ENCODE data around the gene TMEM50A.
"Not testable (repeated sequence)": the region's sequence is repeated elsewhere in the genome, so short reads cannot be mapped to it uniquely, and the experiment has no call there.

TMEM50A gene

DNA sequence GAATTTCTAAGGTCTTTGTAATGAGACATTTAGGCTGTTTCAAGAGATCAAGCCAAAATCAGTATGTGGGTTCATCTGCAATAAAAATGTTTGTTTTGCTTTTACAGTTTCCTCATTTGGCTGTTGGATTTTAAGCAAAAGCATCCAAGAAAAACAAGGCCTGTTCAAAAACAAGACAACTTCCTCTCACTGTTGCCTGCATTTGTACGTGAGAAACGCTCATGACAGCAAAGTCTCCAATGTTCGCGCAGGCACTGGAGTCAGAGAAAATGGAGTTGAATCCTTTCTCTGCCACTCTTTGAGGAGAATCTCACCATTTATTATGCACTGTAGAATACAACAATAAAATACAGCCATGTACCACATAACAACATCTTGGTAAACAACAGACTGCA, 9.3 kb upstream of the TMEM50A start:
- H3K4me3 ChIP-seq (ENCODE audit: low read length); DNase-seq (ENCODE audit: low read depth, low spot score): not testable (repeated sequence)

GRCh38 chr1:25329336-25329735, 8.8 kb upstream of the TMEM50A start:
- not testable (repeated sequence) for DNase-seq (ENCODE audit: low read depth, low spot score)

DNA sequence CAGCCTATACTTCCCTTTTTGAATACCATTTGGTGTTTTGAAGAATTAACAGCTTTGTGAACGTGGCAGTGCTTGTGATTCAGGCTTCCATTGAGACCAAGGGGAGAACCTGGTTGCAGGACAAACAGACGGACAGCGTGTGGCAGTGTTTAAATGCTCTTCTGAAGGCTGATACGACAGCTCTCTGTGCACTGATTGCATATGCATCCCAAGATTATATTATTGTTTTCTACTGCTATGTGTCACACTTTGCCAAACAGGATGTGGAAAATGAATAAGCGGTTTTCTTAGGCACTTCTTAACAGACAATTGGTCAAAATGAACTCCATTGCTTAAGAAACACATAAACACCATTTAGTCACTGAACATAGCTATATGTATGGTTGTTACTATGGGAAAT, 8.2 kb upstream of the TMEM50A start:
- DNase-seq (ENCODE audit: low read depth, low spot score), result peak; percentile 20
- not testable (repeated sequence) for H3K4me3 ChIP-seq (ENCODE audit: low read length)

More at GRCh38 chr1:25329336-25329735, 8.8 kb upstream of the TMEM50A start:
- H3K4me3 ChIP-seq (ENCODE audit: low read length), result not testable (repeated sequence)

DNA sequence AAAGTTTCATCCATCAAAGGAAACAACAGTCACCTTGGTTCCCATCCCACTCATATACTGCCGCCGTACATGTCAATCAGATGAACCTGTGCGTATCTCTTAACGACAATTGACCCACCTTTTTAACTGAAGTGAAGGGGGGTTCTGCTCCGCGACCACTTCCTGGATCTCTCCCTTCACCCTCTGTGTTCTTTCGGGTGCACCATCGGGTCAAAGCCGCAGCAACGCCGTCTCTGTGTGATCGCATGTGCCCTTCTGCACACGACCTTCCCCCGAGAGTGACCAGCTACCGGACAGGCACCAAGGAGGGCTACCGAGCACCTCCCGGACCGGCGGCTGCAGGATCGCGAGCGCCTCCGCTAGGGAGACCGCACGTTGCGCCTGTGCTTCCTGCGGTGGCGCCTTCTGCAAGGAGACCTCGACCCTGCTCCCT, 1.2 kb upstream of the TMEM50A start:
- peak overlapping the region; percentile 66 for H3K4me3 ChIP-seq (ENCODE audit: low read length)
- peak; percentile 51 for DNase-seq (ENCODE audit: low read depth, low spot score)

GRCh38 chr1:25337483-25338187, 499 bp upstream of the TMEM50A start:
- not testable (repeated sequence) for DNase-seq (ENCODE audit: low read depth, low spot score)

DNA sequence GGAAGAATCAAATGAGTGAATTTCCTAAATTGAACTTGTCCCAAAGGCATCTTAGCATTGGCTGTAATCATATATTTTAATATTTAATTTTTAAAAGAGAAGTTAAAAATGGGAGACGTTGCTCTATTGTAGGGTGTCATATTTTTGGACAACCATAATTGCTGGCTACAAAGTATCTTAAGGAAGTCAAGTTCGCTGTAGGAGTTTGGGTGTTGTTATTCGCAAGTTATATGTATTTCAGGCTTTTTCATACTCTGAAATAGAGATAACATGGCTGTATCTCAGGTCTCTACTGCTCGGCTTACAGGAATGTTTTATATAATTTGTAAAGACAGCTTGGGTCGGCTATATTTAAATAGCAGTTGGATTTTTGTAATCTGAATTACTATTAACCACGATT, 852 bp downstream of the TMEM50A start:
- DNase-seq (ENCODE audit: low read depth, low spot score), result no peak
- H3K4me3 ChIP-seq (ENCODE audit: low read length), result peak overlapping the region; percentile 91

More at GRCh38 chr1:25337483-25338187, 499 bp upstream of the TMEM50A start:
- H3K4me3 ChIP-seq (ENCODE audit: low read length), result peak overlapping the region; percentile 91

DNA sequence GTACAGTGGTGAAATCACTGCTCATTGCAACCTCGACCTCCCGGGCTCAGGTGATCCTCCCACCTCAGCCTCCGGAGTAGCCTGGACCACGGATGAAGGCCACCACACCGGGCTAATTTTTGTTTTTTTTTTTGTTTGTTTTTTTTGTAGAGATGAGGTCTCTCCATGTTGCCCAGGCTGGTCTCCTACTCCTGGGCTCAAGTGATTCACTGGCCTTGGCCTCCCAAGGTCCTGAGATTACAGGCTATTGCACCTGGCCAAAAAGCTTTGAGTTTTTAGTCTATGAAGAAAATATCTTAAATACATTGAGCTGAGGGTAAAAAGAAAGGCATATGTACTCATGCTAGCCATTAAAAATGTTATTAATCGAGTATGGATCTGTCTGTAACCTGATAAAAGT, 3.6 kb downstream of the TMEM50A start:
- no peak overlapping the region for H3K4me3 ChIP-seq (ENCODE audit: low read length)
- no peak for DNase-seq (ENCODE audit: low read depth, low spot score)

DNA sequence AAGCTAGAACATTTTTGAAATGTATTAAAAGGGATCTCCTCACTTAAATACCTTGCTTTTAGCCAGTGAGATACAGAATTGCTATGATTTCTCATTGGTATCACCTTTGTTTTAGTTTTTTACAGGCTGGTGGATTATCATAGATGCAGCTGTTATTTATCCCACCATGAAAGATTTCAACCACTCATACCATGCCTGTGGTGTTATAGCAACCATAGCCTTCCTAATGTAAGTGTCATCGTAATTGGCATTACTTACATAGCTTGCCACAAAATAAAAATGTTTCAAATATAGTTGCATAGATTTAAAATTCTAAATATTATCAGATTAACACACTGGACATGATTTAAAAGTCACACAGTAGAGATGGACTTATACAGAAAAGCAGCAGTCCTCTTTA, 4.7 kb downstream of the TMEM50A start:
- H3K4me3 ChIP-seq (ENCODE audit: low read length), result no peak overlapping the region
- DNase-seq (ENCODE audit: low read depth, low spot score), result no peak

DNA sequence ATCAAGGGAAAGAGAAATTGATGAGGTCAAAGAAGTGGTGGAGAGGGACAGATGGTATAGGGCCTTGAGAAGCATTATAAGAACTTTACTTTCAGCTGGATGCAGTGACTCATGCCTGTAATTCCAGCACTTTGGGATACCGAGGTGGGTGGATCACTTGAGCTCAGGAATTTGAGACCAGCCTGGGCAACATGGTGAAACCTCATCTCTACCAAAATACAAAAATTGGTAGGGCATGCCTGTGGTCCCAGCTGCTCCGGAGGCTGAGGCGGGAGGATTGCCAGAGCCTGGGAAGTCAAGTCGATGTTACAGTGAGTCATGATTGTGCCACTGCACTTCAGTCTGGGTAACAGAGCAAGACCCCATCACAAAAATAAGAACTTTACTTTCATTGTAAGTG, 5.7 kb downstream of the TMEM50A start:
- no peak for DNase-seq (ENCODE audit: low read depth, low spot score)
- H3K4me3 ChIP-seq (ENCODE audit: low read length), result no peak overlapping the region

DNA sequence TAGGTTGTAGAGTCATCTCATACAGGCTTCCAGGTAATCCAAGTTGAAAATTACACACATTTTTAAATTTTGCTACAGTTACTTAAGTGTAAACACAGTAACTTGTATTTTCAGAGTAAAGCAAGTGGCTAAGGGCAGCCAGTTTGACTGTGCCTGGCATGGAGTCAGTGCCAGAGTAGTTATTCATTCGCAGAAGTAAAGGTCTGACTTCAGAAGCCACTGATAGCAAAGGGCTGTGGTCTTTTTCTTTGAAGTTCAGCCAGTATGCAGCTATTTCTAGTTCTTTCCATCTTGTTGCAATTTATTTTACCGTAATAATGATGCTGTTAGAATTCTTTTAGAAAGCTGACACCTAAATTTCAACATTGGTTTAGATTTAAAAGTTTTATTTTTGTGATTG, 9.4 kb downstream of the TMEM50A start:
- no peak overlapping the region for H3K4me3 ChIP-seq (ENCODE audit: low read length)
- DNase-seq (ENCODE audit: low read depth, low spot score), result no peak

- DNase-seq (ENCODE audit: low read depth, low spot score), result no peak
- no peak overlapping the region for H3K4me3 ChIP-seq (ENCODE audit: low read length)
These were observed 11.5 kb downstream of the TMEM50A start for GRCh38 chr1:25349606-25350005.

DNA sequence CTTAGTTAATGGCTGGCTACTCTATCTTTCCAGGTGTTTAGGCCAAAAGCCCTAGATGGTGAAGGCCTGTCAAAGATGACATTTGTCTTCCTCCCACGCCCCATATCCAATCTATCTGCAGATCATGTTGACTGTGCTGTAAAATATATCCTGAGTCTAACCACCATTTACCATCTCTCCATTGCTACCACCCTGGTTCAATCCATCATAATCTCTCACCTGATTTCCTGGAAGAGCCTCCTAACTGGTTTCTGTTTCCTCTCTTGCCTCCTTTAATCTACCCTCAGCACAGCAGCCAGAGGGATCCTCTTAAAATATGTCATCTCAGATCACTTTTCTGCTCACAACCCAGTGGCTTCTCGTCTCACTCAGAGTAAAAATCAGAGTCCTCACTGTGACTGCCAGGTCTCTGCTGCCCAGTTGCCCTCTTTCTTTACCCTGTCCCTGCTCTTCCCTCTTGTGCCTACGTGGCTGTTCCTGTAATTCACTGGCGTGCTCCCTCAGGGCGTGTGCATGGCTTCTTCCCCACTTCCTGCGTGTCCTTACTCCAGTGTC, 17.8 kb downstream of the TMEM50A start:
- no peak for DNase-seq (ENCODE audit: low read depth, low spot score)
- H3K4me3 ChIP-seq (ENCODE audit: low read length), result no peak overlapping the region

DNA sequence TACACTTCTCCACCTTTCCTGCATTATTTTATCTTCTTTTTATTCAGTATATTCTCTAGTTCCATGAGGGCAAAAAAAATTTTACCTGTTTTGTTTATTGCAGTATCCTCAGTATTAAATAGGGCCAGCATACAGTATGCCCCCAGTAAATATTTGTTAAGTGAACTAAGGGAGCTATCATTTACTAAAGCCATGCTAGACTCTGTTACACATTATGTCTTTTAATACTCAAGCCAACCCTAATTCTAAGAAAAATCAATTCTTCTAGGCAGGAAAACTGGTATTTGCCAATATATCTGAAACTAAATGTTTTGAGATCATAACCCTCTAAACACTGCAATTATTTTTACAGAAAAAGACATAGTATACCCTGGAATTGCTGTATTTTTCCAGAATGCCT, 18.3 kb downstream of the TMEM50A start:
- no peak for DNase-seq (ENCODE audit: low read depth, low spot score)

GRCh38 chr1:25356848-25357247, 18.7 kb downstream of the TMEM50A start:
- H3K4me3 ChIP-seq (ENCODE audit: low read length), result no peak overlapping the region
- DNase-seq (ENCODE audit: low read depth, low spot score), result no peak

More for the DNA sequence above, 18.3 kb downstream of the TMEM50A start:
- no peak overlapping the region for H3K4me3 ChIP-seq (ENCODE audit: low read length)

GRCh38 chr1:25360596-25361581, 22.8 kb downstream of the TMEM50A start:
- DNase-seq (ENCODE audit: low read depth, low spot score), result no peak
- no peak overlapping the region for H3K4me3 ChIP-seq (ENCODE audit: low read length)

DNA sequence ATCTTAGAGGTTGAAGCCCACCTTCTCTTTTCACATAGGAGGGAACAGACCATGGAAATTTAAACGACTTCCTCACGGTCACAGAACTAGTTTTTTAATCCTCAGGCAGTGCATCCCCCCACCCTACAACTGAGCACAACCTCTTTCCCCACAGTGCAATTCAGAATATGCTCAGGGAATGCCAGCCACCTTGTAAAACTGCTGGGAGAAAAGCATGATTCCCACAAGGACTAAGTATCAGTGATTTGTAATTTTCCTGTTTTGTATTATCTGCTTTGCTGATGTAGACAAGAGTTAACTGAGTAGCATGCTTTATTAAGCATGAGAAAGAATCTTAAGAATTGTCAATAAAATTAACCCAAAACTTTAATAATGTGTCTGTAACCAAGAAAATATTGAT, 23.8 kb downstream of the TMEM50A start:
- DNase-seq (ENCODE audit: low read depth, low spot score), result no peak
- no peak overlapping the region for H3K4me3 ChIP-seq (ENCODE audit: low read length)

DNA sequence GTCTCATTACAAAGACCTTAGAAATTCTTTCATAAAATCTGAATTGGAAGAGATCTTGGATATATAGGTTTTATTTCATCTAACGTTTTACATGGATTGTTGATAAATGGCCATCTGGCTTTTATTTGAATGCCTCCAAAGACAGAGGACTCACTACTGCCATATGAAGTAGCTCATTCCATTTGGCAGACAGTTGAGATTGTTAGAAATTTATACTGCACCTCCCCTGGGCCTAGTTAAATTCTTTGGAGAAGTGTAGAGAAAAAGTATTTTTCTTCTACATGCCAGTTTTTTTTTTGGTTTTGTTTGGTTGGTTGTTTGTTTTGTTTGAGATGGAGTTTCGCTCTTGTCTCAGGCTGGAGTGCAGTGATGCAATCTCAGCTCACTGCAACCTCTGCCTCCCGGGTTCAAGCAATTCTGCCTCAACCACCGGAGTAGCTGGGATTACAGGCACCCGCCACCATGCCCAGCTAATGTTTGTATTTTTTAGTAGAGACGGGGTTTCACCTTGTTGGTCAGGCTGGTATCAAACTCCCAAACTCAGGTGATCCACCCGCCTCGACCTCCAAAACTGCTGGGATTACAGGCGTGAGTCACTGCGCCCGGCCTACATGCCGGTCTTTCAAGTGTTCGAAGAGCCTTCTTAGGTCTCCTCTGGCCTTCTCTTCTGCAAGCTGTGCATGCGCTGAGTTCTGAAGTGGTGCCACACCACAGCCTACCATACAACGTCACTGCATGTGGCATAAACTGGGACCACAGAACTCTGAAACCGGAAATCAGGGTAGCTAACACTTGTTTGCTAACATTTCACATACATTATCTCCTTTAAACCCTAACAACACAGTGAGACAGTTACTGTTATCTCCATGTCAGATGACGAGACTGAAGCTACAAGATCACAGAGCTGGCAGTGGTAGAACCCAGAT, 24.8 kb downstream of the TMEM50A start:
- not testable (repeated sequence) for H3K4me3 ChIP-seq (ENCODE audit: low read length); DNase-seq (ENCODE audit: low read depth, low spot score)

- DNase-seq (ENCODE audit: low read depth, low spot score), result no peak
- H3K4me3 ChIP-seq (ENCODE audit: low read length), result no peak overlapping the region
These were observed 31.1 kb downstream of the TMEM50A start for GRCh38 chr1:25369241-25369640.

All from Jurkat, Clone E6-1 (cell line).